GF-D8 (cell line): ENCODE measurements around the gene LARP1.
"Not testable (repeated sequence)": the region's sequence is repeated elsewhere in the genome, so short reads cannot be mapped to it uniquely, and the experiment has no call there.

Source experiments
- DNase-seq: peaks from one replicate; lab custom pipeline; 2025; lab: John Stamatoyannopoulos, UW

LARP1 gene

GRCh38 chr5:154824070-154824469 lies 68.9 kb downstream of the LARP1 start:
- no peak for DNase-seq

DNA sequence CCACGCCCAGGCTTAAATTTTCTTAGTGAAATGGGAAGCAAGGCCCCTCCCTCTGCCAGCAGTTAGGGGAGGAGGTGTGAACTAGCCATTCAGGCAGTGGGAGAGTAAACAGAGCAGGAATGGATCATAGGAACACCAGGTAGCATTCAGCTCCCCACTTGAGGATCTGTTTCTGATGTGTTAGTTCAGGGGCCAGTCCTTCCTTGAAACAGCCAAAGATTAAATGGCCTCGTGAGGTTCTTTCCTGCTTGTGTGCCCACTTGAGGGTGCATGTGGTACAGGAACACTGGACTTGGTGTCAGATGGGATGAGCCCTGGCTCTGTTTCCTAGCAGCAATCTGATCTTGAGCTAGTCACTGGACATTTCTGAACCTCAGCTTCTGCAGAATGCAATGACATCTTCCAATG lies 74.0 kb downstream of the LARP1 start:
- DNase-seq: no peak

- no peak for DNase-seq
Measured at GRCh38 chr5:154829589-154830218, 74.5 kb downstream of the LARP1 start.

DNA sequence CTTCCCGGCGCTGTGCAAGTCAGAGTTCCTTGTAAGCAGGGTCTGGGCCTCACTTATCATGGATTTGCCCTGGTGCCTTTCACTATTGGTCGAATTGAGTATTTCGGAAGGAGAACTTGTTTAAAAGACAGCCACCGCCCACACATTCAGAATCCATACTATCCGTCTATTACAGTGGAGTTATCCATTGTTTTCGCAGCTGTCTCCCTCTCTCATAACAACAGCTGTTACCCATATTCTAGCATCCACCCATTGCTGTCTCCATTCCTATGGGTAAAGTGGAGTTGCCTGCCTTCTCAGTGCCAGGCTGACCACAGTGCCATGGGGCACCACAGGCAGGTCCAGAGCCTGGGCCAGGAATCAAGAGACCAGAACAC lies 75.0 kb downstream of the LARP1 start:
- DNase-seq: no peak

DNA sequence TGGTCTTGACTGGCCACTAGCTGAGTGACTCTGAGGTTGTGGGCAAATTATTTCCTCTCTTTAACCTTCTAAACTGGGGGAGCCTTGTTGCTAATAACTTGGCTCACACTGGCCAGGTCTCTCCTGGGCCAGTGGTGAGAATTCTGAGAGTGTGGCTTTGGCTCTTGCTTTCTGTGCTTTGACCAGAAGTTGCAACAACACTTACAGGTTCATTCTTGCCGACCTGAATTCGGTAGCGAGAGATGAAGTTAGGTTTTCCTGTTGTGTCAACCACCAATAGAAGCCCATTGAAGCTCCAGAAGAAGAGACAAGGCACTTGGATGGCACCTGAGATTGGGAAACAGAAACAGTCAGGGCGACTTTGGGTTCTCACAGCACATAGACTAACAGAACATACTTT lies 75.4 kb downstream of the LARP1 start:
- DNase-seq: no peak

DNA sequence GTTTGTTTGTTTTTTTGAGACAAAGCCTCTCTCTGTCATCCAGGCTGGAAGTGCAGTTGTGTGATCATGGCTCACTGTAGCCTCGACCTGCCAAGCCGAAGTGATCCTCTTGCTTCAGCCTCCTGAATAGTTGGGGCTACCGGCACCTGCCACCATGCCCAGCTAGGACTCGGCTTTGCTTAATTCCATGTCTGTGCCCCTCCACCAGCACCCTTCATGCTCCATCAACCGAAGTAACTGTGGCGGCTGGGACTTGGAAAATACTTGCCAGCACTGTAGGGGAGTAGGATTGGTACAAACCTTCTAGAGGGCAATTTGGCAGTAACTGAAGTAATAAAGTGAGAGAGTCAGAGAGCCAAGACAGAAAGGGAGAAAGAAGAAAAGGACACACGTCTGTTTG lies 76.3 kb downstream of the LARP1 start:
- no peak for DNase-seq

DNA sequence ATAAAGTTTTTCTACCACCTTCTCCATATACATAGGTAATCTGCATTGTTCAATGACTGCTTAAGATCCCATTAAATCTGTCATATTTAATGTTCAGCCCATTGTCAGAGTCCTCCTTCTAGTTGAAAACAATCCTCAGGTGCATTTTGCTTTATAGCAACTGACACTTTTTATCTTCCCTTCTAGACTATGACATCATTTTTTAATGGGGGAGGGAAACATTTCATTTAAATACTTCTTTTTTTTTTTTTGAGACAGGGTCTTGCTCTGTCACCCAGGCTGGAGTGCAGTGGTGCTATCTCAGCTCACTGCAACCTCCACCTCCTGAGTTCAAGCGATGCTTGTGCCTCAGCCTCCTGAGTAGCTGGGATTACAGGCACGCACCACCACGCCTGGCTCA lies 77.6 kb downstream of the LARP1 start:
- not testable (repeated sequence) for DNase-seq

DNA sequence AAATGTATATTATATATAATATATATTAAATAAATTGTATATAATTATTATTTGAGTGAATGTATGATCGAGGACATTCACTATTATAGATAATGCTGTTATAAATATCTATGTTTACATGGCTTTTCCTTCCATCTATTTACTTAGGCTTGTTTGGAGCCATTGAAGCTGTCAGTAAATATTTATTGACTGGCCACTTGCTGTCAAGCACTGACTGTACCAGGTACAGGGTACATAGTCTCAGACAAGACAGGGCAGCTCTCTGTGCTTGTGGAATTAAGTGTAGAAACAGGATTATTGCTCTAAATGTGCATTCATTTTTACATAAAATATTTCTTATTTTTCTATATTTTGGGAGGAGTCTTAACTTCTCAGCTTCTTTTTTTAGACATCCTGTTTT lies 78.9 kb downstream of the LARP1 start:
- DNase-seq: no peak

- DNase-seq: not testable (repeated sequence)
Measured at GRCh38 chr5:154835701-154836052, 80.5 kb downstream of the LARP1 start.

DNA sequence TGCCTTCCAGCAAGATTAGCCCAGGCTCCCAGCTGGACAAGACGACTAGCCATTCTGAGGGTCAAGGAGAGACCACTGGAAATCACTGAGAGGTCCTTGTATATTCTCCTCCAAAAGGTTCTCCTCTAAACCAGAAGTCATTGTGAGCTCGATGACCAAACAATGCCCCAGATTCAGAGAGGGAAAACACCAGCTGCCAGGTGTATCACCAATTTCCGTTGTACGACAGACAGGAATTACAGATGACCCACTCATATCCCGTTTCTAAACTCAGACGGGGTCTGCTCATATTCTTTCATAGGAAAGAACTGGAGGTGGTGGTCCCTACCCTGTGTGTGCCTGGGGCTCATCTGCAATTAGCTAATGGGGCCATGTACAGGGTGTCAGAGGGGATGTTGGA lies 81.0 kb downstream of the LARP1 start:
- no peak for DNase-seq

DNA sequence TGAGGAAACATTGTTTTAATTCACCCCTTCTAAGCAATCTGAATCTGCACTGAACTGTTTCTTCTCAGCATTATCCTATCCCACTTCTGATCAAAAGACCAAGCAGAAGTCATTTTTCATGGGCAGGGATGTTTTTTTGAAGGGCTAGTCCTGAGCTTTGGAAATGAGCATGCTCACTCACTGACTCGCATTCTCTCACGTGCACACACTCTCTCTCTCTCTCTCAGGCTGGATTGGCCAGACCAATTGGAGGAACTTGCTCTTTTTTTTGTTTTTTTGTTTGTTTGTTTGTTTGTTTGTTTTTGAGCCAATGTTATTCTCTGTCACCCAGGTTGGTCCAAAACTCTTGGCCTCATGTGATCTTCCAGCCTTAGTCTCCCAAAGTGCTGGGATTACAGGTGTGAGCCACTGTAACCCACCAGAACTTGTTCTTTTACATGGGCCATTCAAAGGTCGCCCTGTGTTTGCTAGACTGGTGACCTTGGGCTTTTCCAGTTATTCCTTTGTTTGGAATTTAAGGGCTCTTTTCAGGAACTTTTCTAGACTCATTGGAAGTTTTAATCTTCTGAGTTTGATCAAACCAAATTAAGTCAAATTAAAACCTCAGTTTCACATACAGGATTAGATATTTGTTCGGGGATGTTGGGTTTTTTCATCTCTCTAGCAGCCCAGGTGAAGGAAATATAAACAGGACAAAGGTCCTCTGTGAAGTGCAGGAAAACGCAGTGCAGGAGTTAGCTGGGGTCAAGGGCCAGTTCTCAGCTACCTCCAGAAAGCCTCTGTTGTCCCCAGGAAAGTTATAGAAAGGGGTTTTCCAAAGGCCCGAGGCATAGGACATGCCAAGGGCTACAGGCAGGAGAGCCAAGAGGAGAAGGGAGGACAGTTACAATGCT lies 82.1 kb downstream of the LARP1 start:
- no peak for DNase-seq

DNA sequence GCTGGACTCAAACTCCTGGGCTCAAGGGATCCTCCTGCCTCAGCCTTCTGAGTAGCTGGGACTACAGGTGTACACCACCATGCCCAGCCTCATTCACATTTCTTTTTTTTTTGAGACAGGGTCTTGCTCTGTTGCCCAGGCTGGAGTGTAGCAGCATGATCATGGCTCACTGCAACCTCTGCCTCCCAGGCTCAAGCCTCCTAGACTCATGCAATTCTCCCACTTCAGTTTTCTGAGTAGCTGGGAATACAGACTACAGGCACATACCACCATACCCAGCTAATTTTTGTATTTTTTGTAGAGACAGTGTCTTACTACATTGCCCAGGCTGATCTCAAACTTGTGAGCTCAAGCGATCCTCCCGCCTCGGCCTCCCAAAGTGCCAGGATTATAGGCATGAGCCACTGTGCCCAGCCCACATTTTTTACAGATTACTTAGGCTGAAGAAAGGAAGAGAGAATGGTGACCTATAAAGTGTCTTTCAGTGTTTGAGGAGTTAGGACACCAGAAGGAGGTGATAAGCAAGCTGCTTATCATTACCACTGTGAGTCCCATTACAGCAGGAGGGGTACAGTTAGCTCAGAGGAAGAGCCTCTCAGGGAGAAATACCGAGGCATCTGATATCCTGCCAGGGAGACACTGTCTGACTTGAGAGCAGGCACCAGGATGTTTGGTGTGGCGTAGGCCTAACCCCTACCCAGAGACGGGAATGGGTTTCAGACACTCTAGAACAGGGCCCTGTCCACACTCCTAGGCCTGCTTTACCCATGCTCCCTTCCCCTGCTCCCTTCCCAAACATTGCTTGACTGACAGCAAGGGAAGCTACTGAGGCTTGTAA lies 85.5 kb downstream of the LARP1 start:
- peak; percentile 29 for DNase-seq

- DNase-seq: no peak
Measured at GRCh38 chr5:154841273-154841661, 86.1 kb downstream of the LARP1 start.

- DNase-seq: no peak
Measured at GRCh38 chr5:154842689-154843530, 87.7 kb downstream of the LARP1 start.

GRCh38 chr5:154844809-154845208 lies 89.6 kb downstream of the LARP1 start:
- no peak for DNase-seq

DNA sequence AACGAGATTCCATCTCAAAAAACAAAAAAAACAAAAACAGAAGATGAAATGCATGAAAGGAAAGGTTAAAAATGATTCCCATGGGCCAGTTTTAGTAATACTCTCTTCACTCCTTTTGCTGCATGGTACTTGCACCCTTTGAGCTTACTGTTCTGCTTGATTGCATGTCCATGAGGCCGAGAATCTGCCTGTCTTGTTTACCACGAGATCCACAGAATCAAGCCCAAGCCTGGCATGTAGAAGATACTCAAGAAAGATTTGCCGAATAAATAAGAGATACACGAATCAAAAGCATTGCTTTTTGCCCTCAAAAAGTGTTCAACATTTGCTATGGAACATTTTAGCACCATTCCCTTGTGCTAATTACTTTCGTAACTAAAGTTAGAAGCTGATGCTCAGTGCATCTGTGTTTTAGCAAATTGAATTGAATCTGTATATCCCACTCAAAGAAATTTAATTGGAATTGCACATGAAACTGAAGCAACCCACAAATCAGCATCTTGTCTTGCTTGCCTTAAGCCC lies 94.1 kb downstream of the LARP1 start:
- no peak for DNase-seq

DNA sequence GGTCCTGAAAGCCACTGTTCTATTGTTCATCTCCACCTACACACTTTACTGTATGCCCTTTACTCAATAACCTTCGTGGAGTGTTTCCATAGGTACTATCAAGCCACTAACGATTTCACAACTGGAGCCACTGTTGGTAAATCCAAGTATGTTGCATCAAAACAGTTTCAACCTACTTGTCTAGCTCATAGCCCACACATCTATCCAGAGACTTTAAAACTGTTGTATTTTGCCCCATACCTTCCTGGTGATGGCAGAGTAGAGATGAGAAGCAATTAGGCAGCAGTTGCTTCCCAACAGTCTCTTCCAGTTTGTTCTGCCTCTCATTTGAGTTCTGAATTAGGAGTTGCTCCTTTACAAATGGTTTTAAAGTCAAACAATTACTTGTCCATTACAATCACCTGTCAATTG lies 94.6 kb downstream of the LARP1 start:
- no peak for DNase-seq

DNA sequence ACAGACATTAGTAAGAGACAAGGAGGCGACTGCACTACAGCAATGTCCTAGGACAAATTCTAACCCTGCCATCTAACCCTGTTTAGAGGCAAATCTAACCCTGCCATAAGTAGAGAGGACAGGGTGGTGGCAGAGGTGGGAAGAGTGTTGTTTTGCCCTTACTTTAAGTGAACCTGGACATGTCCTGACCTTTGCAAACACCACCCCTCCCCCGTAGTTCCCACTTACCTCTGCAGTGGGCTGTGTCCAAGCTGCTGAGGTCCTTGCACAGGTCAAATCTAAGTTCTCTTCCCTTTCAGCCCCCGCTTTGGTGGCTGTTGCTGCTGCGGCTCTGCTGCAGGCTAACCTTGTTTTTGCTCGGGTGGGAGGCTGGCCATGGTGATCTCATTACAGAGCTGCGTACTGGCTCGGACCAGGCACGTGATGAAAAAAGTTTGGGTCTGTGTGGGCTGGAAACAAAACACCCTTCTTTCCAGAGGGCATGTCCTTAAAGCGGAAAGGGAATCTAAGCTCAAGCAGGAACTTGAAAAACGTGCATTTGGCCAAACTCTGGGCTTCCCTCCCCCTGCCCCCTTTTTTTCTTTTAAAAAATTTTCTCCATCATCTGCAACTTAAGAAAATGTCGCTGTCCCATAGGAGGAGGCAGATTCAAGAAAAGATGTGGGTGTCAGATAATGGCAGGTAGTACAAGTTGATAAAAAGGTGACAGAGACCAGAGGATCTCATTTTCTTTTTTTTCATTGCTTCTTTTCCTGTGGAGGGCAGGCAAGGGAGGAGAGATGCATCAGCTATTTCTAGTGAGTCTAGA lies 95.3 kb downstream of the LARP1 start, which contains the start of gene FAXDC2:
FAXDC2 (minus strand) TSS at position 349 of the 808 bp plus-strand sequence. CDS start 12,425 bp downstream, outside the sequence.
- DNase-seq: no peak

DNA sequence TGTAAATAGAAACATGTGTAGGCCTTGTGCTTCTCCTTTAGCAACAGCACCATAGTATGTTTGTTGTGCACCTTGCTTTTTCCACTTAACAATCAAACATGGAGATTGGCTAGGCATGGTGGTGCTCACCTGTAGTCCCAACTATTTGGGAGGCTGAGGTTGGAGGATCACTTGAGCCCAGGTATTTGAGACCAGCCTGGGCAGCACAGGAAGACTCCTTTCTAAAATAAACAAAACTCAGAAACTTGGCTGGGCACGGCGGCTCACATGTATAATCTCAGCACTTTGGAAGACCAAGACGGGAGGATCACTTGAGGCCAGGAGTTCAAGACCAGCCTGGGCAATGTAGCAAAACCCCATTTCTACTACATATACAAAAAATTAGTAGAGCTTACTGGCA lies 96.2 kb downstream of the LARP1 start:
- DNase-seq: no peak

GRCh38 chr5:154857530-154858296 lies 102.5 kb downstream of the LARP1 start:
- DNase-seq: peak; percentile 87
